HG02588 (cell line): ENCODE measurements around the gene TAF11L10.
"Not testable (repeated sequence)": the region's sequence is repeated elsewhere in the genome, so short reads cannot be mapped to it uniquely, and the experiment has no call there.

Source experiments
- ATAC-seq: cut with Tn5 transposase; IDR thresholded peaks from one replicate; pipeline ENCODE4 v1.9.1; 2021; ENCODE audit warnings: mild to moderate bottlenecking, moderate library complexity; ENCODE audit not compliant: unreplicated experiment

The TAF11L10 gene

GRCh38 chr5:17597728-17598127, at the start of gene TAF11L10:
TAF11L10 (minus strand) TSS chr5:17597828.
- ATAC-seq: not testable (repeated sequence)

DNA sequence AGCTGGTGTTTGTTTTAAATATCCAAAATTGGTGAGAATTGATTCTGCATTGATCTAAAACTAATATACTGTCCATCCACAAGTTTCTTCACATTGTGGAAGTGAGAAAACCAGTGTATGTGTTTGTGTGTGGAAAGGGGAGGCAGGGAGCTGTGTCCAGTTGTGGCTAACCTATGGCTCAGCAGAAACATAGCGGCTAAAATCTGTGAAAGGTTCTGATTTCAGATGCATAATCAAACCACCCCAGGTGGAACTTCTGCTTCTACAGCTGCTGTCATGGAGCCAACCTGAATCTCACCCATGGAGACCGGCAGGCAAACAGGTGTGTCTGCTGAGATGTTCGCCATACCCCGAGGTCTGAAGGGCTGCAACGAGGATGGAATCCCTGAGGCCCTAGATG, 36.5 kb upstream of the TAF11L10 start, which contains the start of gene TAF11L14:
Gene TAF11L14 (plus strand): TSS at position 301 of the 400 bp plus-strand sequence.
- no peak for ATAC-seq

DNA sequence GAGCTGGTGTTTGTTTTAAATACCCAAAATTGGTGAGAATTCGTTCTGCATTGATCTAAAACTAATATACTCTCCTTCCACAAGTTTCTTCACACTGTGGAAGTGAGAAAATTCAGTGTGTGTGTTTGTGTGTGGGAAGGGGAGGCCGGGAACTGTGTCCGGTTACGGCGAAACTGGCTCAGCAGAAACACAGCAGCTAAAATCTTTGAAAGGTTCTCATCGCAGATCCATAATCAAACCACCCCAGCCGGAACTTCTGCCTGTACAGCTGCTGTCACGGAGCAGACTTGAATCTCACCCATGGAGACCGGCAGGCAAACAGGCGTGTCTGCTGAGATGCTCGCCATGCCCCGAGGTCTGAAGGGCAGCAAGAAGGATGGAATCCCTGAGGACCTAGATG, 34.2 kb upstream of the TAF11L10 start, which contains the start of gene TAF11L13:
Gene TAF11L13 (plus strand): TSS at position 301 of the 400 bp plus-strand sequence.
- not testable (repeated sequence) for ATAC-seq

- no peak for ATAC-seq
Observed at GRCh38 chr5:17625686-17626085, 28.1 kb upstream of the TAF11L10 start.

DNA sequence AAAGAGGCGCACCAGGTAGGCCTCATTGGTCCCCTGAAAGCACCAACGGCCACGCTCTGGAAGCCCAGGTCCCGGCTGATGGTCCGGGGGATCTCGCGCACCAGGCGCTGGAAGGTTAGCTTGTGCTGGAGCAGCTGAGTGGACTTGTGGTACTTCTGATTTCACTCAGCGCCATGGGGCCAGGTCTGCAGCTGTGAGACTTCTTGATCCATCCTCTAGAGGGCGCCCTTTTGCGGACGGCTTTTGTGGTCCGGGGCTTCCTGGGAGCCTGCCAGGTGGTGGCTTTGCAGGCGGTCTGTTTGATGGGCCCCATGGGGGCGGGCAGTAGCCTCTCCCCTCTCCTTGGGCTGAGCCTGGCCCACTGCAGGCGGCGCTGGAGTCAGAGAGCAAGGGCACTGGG, 23.0 kb upstream of the TAF11L10 start:
- ATAC-seq: no peak

GRCh38 chr5:17619354-17619753, 21.7 kb upstream of the TAF11L10 start:
- no peak for ATAC-seq

DNA sequence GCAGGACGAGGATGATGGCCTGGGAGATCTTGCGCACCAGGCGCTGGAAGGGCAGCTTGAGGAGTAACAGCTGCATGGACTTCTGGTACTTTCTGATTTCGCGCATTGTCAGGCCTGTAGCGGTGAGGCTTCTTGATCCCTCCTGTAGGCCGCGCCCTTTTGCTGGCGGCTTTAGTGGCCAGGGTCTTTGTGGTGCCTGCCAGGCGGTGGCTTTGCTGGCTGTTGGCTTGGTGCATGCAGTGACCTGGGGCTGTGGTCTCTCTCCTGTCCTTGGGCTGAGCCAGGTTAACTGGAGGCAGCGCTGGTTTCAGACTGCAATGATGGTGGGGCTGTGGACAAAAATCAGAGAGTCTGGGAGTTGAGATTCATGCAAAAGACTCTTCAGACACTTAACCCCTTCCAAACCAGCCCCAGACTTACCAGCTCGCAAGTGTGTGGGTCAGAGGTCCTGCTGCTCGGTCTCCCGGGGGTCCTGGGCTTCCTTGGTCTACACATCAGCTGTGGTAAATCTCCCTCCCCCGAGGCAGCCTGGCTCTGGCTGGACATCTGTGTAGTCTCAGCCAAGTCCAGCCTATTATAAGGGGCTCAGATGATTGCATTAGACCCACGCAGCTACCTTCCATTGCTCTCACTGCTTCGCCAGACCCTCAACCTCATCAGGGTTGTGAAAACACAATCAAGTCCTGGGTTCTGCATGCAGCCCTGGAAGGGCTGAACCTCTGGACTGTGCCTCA, 17.4 kb upstream of the TAF11L10 start:
- ATAC-seq: no peak

GRCh38 chr5:17610092-17610491, 12.5 kb upstream of the TAF11L10 start, which contains the start of gene TAF11L12:
TAF11L12 (plus strand) TSS chr5:17610392.
- ATAC-seq: not testable (repeated sequence)

DNA sequence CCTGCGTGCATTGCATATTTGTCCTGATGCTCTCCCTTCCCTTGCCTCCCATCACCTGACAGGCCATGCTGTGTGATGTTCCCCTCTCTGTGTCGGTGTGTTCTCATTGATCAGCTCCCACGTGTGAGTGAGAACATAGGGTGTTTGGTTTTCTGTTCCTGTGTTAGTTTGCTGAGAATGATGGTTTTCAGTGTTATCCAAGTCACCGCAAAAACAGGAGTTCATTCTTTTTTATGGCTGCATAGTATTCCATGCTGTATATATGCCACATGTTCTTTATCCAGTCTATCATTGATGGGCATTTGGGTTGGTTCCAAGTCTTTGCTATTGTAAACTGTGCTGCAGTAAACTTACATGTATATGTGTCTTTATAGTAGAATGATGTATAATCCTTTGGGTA, 9.8 kb upstream of the TAF11L10 start:
- ATAC-seq: not testable (repeated sequence)

GRCh38 chr5:17604951-17605350, 7.3 kb upstream of the TAF11L10 start:
- no peak for ATAC-seq

GRCh38 chr5:17603880-17604279, 6.3 kb upstream of the TAF11L10 start, which contains the start of gene TAF11L11:
TAF11L11 (plus strand) TSS chr5:17604183.
- ATAC-seq: not testable (repeated sequence)

DNA sequence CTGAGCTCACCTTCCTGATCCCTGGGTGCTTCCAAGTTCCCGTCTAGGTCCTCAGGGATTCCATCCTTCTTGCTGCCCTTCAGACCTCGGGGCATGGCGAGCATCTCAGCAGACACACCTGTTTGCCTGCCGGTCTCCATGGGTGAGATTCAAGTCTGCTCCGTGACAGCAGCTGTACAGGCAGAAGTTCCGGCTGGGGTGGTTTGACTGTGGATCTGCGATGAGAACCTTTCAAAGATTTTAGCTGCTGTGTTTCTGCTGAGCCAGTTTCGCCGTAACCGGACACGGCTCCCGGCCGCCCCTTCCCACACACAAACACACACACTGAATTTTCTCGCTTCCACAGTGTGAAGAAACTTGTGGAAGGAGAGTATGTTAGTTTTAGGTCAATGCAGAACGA, 3.4 kb downstream of the TAF11L10 start, which contains the start of gene TAF11L9:
Gene TAF11L9 (minus strand): TSS at position 140 of the 400 bp plus-strand sequence.
- not testable (repeated sequence) for ATAC-seq

DNA sequence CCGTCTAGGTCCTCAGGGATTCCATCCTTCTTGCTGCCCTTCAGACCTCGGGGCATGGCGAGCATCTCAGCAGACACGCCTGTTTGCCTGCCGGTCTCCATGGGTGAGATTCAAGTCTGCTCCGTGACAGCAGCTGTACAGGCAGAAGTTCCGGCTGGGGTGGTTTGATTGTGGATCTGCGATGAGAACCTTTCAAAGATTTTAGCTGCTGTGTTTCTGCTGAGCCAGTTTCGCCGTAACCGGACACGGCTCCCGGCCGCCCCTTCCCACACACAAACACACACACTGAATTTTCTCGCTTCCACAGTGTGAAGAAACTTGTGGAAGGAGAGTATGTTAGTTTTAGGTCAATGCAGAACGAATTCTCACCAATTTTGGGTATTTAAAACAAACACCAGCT, 6.8 kb downstream of the TAF11L10 start, which contains the start of gene TAF11L8:
Gene TAF11L8 (minus strand): TSS at position 101 of the 400 bp plus-strand sequence.
- not testable (repeated sequence) for ATAC-seq

DNA sequence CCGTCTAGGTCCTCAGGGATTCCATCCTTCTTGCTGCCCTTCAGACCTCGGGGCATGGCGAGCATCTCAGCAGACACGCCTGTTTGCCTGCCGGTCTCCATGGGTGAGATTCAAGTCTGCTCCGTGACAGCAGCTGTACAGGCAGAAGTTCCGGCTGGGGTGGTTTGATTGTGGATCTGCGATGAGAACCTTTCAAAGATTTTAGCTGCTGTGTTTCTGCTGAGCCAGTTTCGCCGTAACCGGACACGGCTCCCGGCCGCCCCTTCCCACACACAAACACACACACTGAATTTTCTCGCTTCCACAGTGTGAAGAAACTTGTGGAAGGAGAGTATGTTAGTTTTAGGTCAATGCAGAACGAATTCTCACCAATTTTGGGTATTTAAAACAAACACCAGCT, 12.0 kb downstream of the TAF11L10 start, which contains the start of gene TAF11L7:
Gene TAF11L7 (minus strand): TSS at position 101 of the 400 bp plus-strand sequence.
- ATAC-seq: not testable (repeated sequence)
